OCI-LY3 (cell line): ENCODE measurements around the gene TRPC3.

Experiments used
- CTCF ChIP-seq: fragments of 200-600, 300-600 bp; sonication (generic); IDR thresholded peaks from 2 replicates; pipeline ENCODE4 v1.5.1; 2014; ENCODE audit warnings: antibody characterized with exemption, low read length, low read depth
- EZH2phosphoT487 ChIP-seq: fragments of 200-600 bp; shearing (Covaris generic); IDR thresholded peaks from 2 replicates; pipeline ENCODE4 v1.6.1; 2018; ENCODE audit warnings: antibody characterized with exemption, mixed run types, low read depth

- TF ChIP-seq CTCF (no peak), EZH2phosphoT487 (no peak)
Measured at GRCh38 chr4:121908346-121908745, 43.5 kb downstream of the TRPC3 start.
